ENCODE data around the gene RAB15.

DNA sequence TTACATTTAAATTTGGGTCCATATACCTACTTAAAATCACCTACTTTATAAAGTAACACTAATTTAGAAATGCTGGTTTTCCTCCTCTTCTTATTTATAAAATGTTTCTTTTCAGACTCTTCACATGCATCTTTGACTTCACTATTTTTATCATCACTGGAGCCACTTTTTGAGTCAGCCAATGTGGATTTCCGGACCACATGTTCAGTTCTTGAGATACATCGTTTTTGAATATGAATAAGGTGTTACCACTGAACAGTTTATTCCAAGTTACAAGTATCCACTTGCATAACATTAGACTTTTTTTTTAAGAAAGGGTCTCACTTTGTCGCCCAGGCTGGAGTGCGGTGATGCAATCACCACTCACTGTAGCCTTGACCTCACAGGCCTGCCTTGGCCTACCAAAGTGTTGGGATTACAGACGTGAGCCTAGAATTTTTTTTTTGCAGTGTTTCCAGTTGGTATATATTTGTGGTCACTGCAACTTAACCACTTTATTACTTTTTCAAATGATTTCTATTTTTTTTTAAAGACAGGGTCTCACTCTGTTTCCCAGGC is 20.3 kb upstream of the RAB15 start:
- no peak for TF ChIP-seq CTCF (IDR thresholded peaks at IDR 0.05)
- TF ChIP-seq POLR2AphosphoS5 (IDR thresholded peaks at IDR 0.05): no peak

Measured in breast epithelium (tissue), 3 donors.